Naive thymus-derived CD4-positive, alpha-beta T cell (primary cell): ENCODE results near the gene TPBGL. TPM values are rescaled to one million over a fixed set of nuclear protein-coding genes. Genes with fewer than 3 reads are reported as not detected.

Experiments used
- ATAC-seq: fragments of 150-1000 bp; cut with Tn5 transposase; 2 replicates; pipeline ENCODE4 v1.10.0; 2021; ENCODE audit warnings: mild to moderate bottlenecking, moderate library complexity
- CTCF ChIA-PET: fragments of 350-600 bp; sonication (Branson Sonifier 250); formaldehyde crosslinking; loops from one replicate; lab custom pipeline; 2021; ENCODE audit warnings: antibody characterized with exemption; lab: Charles Lee
- POLR2A ChIA-PET: fragments of 350-600 bp; sonication (Branson Sonifier 250); formaldehyde crosslinking; loops from one replicate; lab custom pipeline; 2021; ENCODE audit warnings: antibody characterized with exemption, inconsistent platforms; lab: Charles Lee
- DNase-seq, 9 donors: peaks; one replicate each; pipeline versions ENCODE4 v3.0.0 to v3.0.0-alpha.2; 2020 to 2022; ENCODE audit warnings: mixed read lengths in 1 of 9
- H3K27ac ChIP-seq: one replicate; pipeline ENCODE4 v1.7.0; 2013; ENCODE audit warnings: mild to moderate bottlenecking, low read depth, low read length, moderate library complexity
- H3K27me3 ChIP-seq, 2 donors: one replicate each; pipeline ENCODE4 v1.7.0; 2013; ENCODE audit warnings: low read length in 2 of 2, mild to moderate bottlenecking in 2 of 2, moderate library complexity in 2 of 2; ENCODE audit not compliant: control insufficient read depth in 2 of 2, insufficient read depth in 2 of 2
- H3K36me3 ChIP-seq, 3 experiments: 1 replicate in 2 of 3; 2 replicates in 1 of 3; pipeline ENCODE4 v1.7.0; 2013; ENCODE audit warnings: low read length in 3 of 3, mild to moderate bottlenecking in 3 of 3, moderate library complexity in 1 of 3; ENCODE audit not compliant: insufficient read depth in 3 of 3, control insufficient read depth in 2 of 3
- H3K4me1 ChIP-seq, 2 donors: one replicate each; pipeline ENCODE4 v1.7.0; 2013; ENCODE audit warnings: low read length in 2 of 2, mild to moderate bottlenecking in 2 of 2, moderate library complexity in 1 of 2; ENCODE audit not compliant: control insufficient read depth in 2 of 2, insufficient read depth in 2 of 2
- H3K4me3 ChIP-seq: 2 replicates; pipeline ENCODE4 v1.7.0; 2013; ENCODE audit warnings: mild to moderate bottlenecking, low read length
- H3K9me3 ChIP-seq, 3 experiments: 1 replicate in 2 of 3; 2 replicates in 1 of 3; pipeline ENCODE4 v1.7.0; 2013; ENCODE audit warnings: low read length in 3 of 3; ENCODE audit not compliant: control insufficient read depth in 2 of 3
- H3K27ac Mint-ChIP-seq, 9 donors: one replicate each; pipeline ENCODE4 v1.8.0; 2020 to 2022; ENCODE audit warnings: mixed read lengths in 9 of 9, mild to moderate bottlenecking in 8 of 9, moderate library complexity in 5 of 9, inconsistent platforms in 2 of 9
- H3K27me3 Mint-ChIP-seq, 5 donors: one replicate each; pipeline ENCODE4 v1.8.0; 2021 to 2022; ENCODE audit warnings: mixed read lengths in 5 of 5, mild to moderate bottlenecking in 1 of 5
- H3K36me3 Mint-ChIP-seq, 5 donors: one replicate each; pipeline ENCODE4 v1.8.0; 2020 to 2022; ENCODE audit warnings: mixed read lengths in 5 of 5, mild to moderate bottlenecking in 3 of 5, inconsistent platforms in 1 of 5
- H3K4me1 Mint-ChIP-seq, 7 donors: one replicate each; pipeline ENCODE4 v1.8.0; 2020 to 2022; ENCODE audit warnings: mixed read lengths in 7 of 7, mild to moderate bottlenecking in 3 of 7, inconsistent platforms in 1 of 7
- H3K4me3 Mint-ChIP-seq, 10 donors: one replicate each; pipeline ENCODE4 v1.8.0; 2020 to 2022; ENCODE audit warnings: mild to moderate bottlenecking in 10 of 10, mixed read lengths in 10 of 10, moderate library complexity in 6 of 10, inconsistent platforms in 2 of 10
- H3K9me3 Mint-ChIP-seq, 11 donors: one replicate each; pipeline ENCODE4 v1.8.0; 2020 to 2022; ENCODE audit warnings: mixed read lengths in 11 of 11, mild to moderate bottlenecking in 4 of 11, inconsistent platforms in 1 of 11, moderate library complexity in 1 of 11
- intact Hi-C, 2 donors: fragments of 100-400 bp; cut with micrococcal nuclease; formaldehyde crosslinking; loops; one replicate each; pipeline ENCODE4 v1.15.1; 2023
- polyA plus RNA-seq, 2 donors: library from polyadenylated mRNA; unstranded; fragments of 300-500 nt; fragmentation: Illumina TruSeq; gene quantifications; one replicate each; pipeline ENCODE4 v1.2.3, GENCODE V29; 2021
- total RNA-seq, 6 experiments: library from RNA in 5 of 6; stranded (reverse) in 5 of 6; gene quantifications; 1 replicate in 5 of 6; 2 replicates in 1 of 6; pipeline ENCODE4 v1.2.3 and lab custom pipeline; 2021 to 2026

TPBGL gene
- total and polyA plus RNA-seq, 7 experiments from 2014 or later: 0.15 to 0.58 (median 0.31) TPM; not detected in 1

- Histone ChIP-seq H3K36me3 (no peaks in the 10 kb centered on the region), H3K27me3 (peaks cover 0 to 1% of the 10 kb centered on the region in 2 donors), H3K4me1 (no peaks in the 10 kb centered on the region), H3K9me3 (no peaks in the 10 kb centered on the region), H3K27ac (no peak overlapping the region), H3K4me3 (no peak overlapping the region)
- ChIA-PET POLR2A (interaction anchor here (1.3 kb wide), 1 partner anchor 37 kb away, joined by 3 read pairs; no protein-coding TSS in a partner anchor), CTCF (interaction anchor here (0.5 to 8.0 kb wide), 19 partner anchors 18 to 279 kb away, joined by 3 to 164 read pairs (median 4); no protein-coding TSS in a partner anchor)
- no peak for DNase-seq
- Mint-ChIP-seq H3K9me3 (no peaks in the 10 kb centered on the region), H3K4me1 (peaks cover 0 to 2% (median 0%) of the 10 kb centered on the region in 7 donors), H3K36me3 (no peaks in the 10 kb centered on the region), H3K27me3 (peaks cover 0 to 9% (median 6%) of the 10 kb centered on the region in 5 donors), H3K4me3 (no peak overlapping the region), H3K27ac (no peak overlapping the region)
- intact Hi-C loops: loop anchor here (1.0 to 2.0 kb wide), 7 partner anchors 43 to 277 kb away; no protein-coding TSS in a partner anchor
- no peak for ATAC-seq
Observed at GRCh38 chr11:75205564-75206020, 35.0 kb upstream of the TPBGL start.

GRCh38 chr11:75208446-75208845 lies 32.1 kb upstream of the TPBGL start:
- peaks cover 6 to 19% (median 12%) of the 10 kb centered on the region in 5 donors for H3K27me3 Mint-ChIP-seq
- POLR2A ChIA-PET: interaction anchor here (0.6 kb wide), 2 partner anchors 49 to 230 kb away, joined by 3 to 4 read pairs; no protein-coding TSS in a partner anchor
- no peaks in the 10 kb centered on the region for H3K27me3 ChIP-seq
- H3K36me3 Mint-ChIP-seq: no peaks in the 10 kb centered on the region
- H3K9me3 Mint-ChIP-seq: peaks cover 0 to 5% (median 0%) of the 10 kb centered on the region in 11 donors
- H3K27ac Mint-ChIP-seq: no peak overlapping the region
- no peaks in the 10 kb centered on the region for H3K36me3 ChIP-seq
- intact Hi-C loops: no loop called here
- CTCF ChIA-PET: interaction anchor here (0.5 to 8.0 kb wide), 5 partner anchors 40 to 595 kb away, joined by 3 to 164 read pairs (median 3); no protein-coding TSS in a partner anchor
- H3K4me3 Mint-ChIP-seq: no peak overlapping the region
- H3K4me3 ChIP-seq: no peak overlapping the region
- no peak for ATAC-seq
- H3K27ac ChIP-seq: no peak overlapping the region
- H3K4me1 ChIP-seq: no peaks in the 10 kb centered on the region
- peaks cover 0 to 2% (median 0%) of the 10 kb centered on the region in 7 donors for H3K4me1 Mint-ChIP-seq
- H3K9me3 ChIP-seq: no peaks in the 10 kb centered on the region
- DNase-seq: no peak

- Mint-ChIP-seq H3K9me3 (peaks cover 0 to 9% (median 0%) of the 10 kb centered on the region in 11 donors), H3K27ac (no peak overlapping the region), H3K27me3 (peaks cover 7 to 31% (median 22%) of the 10 kb centered on the region in 5 donors), H3K36me3 (no peaks in the 10 kb centered on the region), H3K4me3 (no peak overlapping the region), H3K4me1 (peaks cover 0 to 3% (median 0%) of the 10 kb centered on the region in 7 donors)
- DNase-seq: no peak
- H3K9me3 ChIP-seq: no peaks in the 10 kb centered on the region
- no peak overlapping the region for H3K4me3 ChIP-seq
- no peaks in the 10 kb centered on the region for H3K27me3 ChIP-seq
- H3K4me1 ChIP-seq: no peaks in the 10 kb centered on the region
- no peak overlapping the region for H3K27ac ChIP-seq
- POLR2A ChIA-PET: no interaction called here
- intact Hi-C loops: no loop called here
- H3K36me3 ChIP-seq: no peaks in the 10 kb centered on the region
- ATAC-seq: no peak
- CTCF ChIA-PET: interaction anchor here (0.9 kb wide), 1 partner anchor 58 kb away, joined by 3 read pairs; no protein-coding TSS in a partner anchor
Observed at GRCh38 chr11:75212411-75212810, 28.2 kb upstream of the TPBGL start.

GRCh38 chr11:75214411-75214821 lies 26.2 kb upstream of the TPBGL start:
- ChIA-PET CTCF (interaction anchor here (1.0 to 1.4 kb wide), 3 partner anchors 27 to 56 kb away, joined by 3 to 4 read pairs (median 4); no protein-coding TSS in a partner anchor), POLR2A (no interaction called here)
- Histone ChIP-seq H3K27ac (no peak overlapping the region), H3K9me3 (no peaks in the 10 kb centered on the region), H3K4me1 (no peaks in the 10 kb centered on the region), H3K4me3 (no peak overlapping the region), H3K36me3 (no peaks in the 10 kb centered on the region), H3K27me3 (no peaks in the 10 kb centered on the region)
- Mint-ChIP-seq H3K27ac (peak overlapping the region in 1 of 9 donors; percentile 9), H3K4me1 (peaks cover 0 to 3% (median 0%) of the 10 kb centered on the region in 7 donors), H3K27me3 (peaks cover 16 to 39% (median 30%) of the 10 kb centered on the region in 5 donors), H3K36me3 (peaks cover 0 to 5% (median 0%) of the 10 kb centered on the region in 5 donors), H3K4me3 (no peak overlapping the region), H3K9me3 (peaks cover 0 to 16% (median 0%) of the 10 kb centered on the region in 11 donors)
- DNase-seq: peak; percentile 33 to 82 (median 68)
- intact Hi-C loops: loop anchor here (1.0 kb wide), 2 partner anchors 19 to 27 kb away; no protein-coding TSS in a partner anchor
- peak; percentile 87 for ATAC-seq

- no peak overlapping the region for H3K27ac Mint-ChIP-seq
- H3K9me3 Mint-ChIP-seq: peaks cover 0 to 16% (median 0%) of the 10 kb centered on the region in 11 donors
- peaks cover 18 to 39% (median 30%) of the 10 kb centered on the region in 5 donors for H3K27me3 Mint-ChIP-seq
- ChIA-PET CTCF (interaction anchor here (1.0 to 1.4 kb wide), 3 partner anchors 27 to 55 kb away, joined by 3 to 4 read pairs (median 4); no protein-coding TSS in a partner anchor), POLR2A (no interaction called here)
- H3K36me3 ChIP-seq: no peaks in the 10 kb centered on the region
- DNase-seq: no peak
- no peaks in the 10 kb centered on the region for H3K9me3 ChIP-seq
- ATAC-seq: no peak
- H3K4me3 ChIP-seq: no peak overlapping the region
- H3K4me1 ChIP-seq: no peaks in the 10 kb centered on the region
- intact Hi-C loops: loop anchor here (1.0 kb wide), 2 partner anchors 18 to 26 kb away; no protein-coding TSS in a partner anchor
- H3K27ac ChIP-seq: no peak overlapping the region
- no peak overlapping the region for H3K4me3 Mint-ChIP-seq
- H3K27me3 ChIP-seq: no peaks in the 10 kb centered on the region
- H3K36me3 Mint-ChIP-seq: peaks cover 0 to 5% (median 0%) of the 10 kb centered on the region in 5 donors
- peaks cover 0 to 3% (median 0%) of the 10 kb centered on the region in 7 donors for H3K4me1 Mint-ChIP-seq
Observed at GRCh38 chr11:75214843-75215242, 25.7 kb upstream of the TPBGL start.

GRCh38 chr11:75219869-75220268 lies 20.7 kb upstream of the TPBGL start:
- Histone ChIP-seq H3K27ac (no peak overlapping the region), H3K36me3 (no peaks in the 10 kb centered on the region), H3K4me3 (no peak overlapping the region), H3K27me3 (no peaks in the 10 kb centered on the region), H3K9me3 (no peaks in the 10 kb centered on the region), H3K4me1 (no peaks in the 10 kb centered on the region)
- Mint-ChIP-seq H3K9me3 (peaks cover 0 to 9% (median 0%) of the 10 kb centered on the region in 11 donors), H3K27ac (no peak overlapping the region), H3K27me3 (peaks cover 16 to 24% (median 19%) of the 10 kb centered on the region in 5 donors), H3K4me3 (no peak overlapping the region), H3K36me3 (peaks cover 0 to 5% (median 0%) of the 10 kb centered on the region in 5 donors), H3K4me1 (no peaks in the 10 kb centered on the region)
- ChIA-PET POLR2A (no interaction called here), CTCF (interaction anchor here (0.6 kb wide), 1 partner anchor 54 kb away, joined by 8 read pairs; no protein-coding TSS in a partner anchor)
- no peak for DNase-seq
- ATAC-seq: no peak
- intact Hi-C loops: no loop called here
